Brain pericyte (primary cell): ENCODE measurements around the gene CDH26.
A peak's percentile ranks its signal among the peaks of the same experiment; 100 is the strongest.

Experiments
- DNase-seq: peaks from one replicate; pipeline ENCODE4 v3.0.0-alpha.2; 2012; ENCODE audit warnings: low read depth, low spot score

The CDH26 gene

DNA sequence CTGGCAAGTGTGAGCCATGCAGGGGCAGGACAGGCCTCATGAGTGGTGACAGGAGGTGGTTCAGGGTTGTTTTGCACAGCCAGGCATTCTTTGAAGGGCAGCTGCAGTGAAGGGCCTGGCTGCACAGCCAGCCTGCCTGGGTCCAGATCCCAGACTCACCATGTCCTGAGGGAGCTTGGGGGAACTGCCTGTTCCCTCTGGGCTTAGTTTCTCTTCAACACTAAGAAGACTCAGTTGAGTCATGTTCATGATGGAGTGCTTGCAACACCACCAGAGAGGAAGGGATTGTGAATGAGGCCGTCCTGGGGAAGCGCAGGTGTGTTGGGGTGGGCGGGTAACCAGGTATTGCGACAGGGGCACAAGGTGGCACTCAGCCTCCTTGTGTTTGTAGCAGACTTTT, 102.4 kb downstream of the CDH26 start:
- no peak for DNase-seq

DNA sequence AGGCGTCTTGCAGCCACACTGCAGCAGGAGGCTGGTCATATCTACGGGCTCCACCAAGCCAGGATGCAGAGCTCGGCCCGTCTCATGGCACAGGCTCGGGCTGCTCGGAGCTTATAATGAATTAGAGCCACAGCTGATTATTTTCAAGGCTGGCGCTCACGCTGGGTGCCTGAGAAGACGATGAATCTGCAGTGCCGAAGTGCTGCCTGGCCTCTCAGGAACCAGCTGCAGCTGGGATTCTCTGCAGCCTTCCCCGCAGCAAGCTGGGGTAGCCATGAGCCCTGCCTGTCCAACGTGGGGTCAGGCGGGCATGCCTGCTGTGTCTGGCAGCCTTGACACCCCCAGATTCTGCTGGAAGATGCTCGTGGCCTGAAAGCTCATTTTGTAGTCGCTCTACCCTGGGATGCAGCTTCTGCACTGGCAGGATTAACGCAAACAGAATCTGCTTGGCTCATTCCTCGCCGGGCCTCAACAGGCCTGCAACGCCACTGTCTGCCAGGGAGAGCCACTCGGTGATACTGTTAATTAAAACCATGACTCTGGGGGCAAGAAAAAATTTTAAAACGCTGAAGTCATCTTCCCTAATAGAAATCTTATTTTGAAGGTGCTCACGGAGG, 104.3 kb downstream of the CDH26 start:
- no peak for DNase-seq

GRCh38 chr20:60063048-60063451, 104.8 kb downstream of the CDH26 start:
- DNase-seq = peak; percentile 80

- no peak for DNase-seq
These were observed 105.6 kb downstream of the CDH26 start for GRCh38 chr20:60063739-60064380.
